ENCODE measurements around the gene ALDH3B2.
"Not testable (repeated sequence)": the region's sequence is repeated elsewhere in the genome, so short reads cannot be mapped to it uniquely, and the experiment has no call there.

The ALDH3B2 gene

DNA sequence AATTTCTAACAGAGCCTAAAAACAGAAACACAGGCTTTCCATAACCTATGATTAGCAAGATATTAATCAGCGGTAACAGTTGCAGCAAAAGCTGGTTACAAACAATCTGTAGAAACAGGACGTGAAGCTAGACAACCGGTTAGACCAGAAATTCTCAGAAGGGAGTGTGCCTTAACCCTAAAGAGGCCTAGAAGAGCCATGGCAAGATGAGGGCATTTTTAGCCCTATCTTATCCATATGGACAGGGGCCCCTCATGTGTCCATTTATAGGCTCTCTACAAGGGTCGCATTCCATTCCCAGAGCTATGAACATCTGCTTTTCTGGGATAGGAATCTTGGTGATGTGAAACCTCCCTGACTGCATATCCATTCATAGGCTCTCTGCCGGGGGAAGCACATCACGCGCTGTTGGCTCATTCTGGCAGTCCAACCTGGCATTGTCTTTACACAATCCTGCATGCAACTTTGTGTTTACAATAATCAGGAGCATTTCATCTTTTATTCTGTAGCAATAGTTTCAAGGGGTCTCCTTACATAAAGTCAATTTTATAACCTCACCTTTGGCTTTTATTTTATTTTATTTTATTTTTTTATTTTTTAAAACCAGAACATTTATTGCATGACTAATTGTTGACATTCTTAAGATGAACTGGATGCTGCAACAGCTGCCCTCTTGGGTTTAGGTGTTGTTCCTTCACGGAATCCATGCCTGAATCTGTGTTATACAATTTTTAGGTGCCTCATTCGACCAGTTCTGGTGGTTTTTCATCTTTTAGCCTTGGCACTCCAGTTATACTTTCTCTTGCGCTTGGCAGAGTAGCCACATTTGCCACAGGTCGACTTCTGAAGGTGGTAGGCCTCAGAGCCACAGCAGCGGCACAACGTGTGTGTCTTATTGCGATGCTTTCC, 8.0 kb upstream of the ALDH3B2 start:
- not testable (repeated sequence) for DNase-seq

DNA sequence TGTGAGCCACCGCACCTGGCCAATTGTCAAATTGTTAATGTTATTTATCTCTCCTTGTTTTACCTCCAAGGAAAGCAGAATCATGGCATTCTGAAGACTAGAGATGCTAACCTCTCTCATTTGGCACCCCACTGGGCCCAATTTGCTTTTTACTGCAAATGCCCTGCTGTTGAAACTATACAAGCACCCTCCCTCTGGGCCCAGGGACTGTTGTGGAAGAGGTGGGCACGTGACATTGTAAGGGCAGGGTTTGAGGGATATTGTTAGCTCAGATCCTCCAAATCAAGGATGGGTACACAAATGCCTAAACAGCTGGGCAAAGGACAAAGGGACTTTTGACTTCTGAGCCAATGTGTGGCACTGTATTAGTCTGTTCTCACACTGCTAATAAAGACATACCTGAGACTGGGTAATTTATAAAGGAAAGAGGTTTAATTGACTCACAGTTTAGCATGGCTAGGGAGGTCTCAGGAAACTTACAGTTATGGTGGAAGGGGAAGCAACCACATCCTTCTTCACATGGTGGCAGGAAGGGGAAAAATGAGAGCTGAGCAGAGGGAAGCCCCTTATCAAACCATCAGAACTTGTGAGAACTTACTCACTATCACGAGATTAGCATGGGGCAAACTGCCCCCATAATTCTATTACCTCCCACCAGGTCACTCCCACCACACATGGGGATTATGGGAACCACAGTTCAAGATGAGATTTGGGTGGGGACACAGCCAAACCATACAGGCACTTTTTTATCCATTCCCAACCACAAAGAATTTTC, 6.5 kb upstream of the ALDH3B2 start:
- no peak for DNase-seq

DNA sequence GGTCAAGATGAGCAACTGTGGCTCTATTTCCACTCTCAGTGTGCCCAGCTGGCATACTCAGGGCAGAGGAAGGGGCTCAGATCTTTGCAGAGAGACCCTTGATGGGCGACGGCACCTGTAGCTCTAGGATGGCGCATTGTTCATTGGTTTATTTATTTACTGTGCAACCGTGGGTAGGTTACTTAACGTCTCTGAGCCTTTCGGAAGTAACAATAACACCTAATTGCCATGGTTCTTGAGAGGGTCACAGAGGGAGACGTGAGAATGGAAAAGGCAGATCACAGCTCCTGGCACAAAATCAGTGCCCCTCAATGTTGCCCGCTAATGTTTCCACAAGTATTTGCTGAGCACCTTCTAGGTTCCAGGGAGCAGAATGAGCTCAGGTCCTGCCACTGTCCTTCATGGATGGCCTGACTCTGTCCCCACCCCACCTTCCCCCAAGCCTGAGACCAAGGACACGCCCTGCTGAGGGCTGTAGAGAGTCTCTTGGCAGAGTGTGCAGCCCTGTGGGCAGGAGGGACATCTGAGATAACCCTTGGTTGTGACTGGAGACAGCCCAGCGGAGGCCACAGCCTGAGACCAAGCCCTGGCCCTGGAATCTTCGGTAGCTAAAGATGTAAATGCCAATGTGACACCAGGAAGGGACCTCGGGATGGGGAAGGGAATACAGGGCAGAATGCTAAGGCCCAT, 780 bp upstream of the ALDH3B2 start:
- no peak for DNase-seq

DNA sequence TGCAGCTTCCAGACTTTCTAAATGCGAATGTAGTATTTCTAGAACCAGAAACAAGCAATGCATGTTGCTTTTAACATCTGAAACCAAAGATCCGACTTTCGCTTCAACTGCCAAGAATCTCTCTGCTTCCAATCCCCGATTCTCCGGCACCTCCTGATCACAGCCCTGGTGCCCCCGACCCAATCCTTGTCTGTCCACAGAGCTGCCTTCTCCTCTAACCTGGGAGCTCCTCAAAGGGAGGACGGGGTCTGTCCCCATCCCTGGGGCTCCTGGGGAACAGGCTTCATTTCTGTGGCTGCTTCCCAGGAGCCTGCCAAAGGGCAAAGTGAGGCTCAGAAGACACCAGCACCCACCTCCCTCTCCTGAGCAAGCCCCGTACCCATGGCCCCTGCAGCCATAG, 521 bp downstream of the ALDH3B2 start:
- no peak for DNase-seq

DNA sequence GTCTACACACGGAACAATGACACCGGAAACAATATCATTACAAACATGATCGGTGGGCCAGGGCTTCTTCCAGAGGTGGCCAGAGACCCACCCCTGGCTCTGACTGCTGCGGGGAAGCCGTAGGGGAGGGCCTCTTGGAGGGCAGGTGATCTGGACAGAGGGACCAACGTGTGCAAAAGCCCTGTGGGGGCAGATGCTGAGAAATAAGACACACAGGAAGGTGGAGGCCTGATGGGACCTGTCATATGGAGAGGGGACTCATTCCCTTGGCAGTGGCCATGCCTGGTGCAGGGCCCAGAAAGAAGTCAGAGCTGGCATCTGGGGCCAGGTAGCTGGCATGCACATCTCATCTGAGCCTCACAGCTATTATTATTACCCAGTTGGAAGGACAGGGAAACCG, 1.1 kb downstream of the ALDH3B2 start:
- no peak for DNase-seq

DNA sequence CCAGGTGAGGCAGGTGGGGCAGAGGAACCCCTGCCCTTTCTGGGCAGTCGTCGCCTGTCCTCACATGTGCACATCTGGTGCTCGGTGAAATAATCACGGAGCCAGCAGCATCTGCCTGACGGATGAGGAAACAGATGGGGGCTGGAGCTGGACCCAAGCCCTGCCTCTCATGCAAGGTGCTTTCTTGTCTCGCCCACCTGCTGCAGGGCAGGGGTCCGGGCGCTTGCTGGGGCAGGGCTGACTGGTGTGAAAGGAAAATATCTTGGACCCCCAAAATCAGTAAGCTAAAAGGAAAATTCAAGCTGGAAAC, 3.3 kb downstream of the ALDH3B2 start:
- no peak for DNase-seq

DNA sequence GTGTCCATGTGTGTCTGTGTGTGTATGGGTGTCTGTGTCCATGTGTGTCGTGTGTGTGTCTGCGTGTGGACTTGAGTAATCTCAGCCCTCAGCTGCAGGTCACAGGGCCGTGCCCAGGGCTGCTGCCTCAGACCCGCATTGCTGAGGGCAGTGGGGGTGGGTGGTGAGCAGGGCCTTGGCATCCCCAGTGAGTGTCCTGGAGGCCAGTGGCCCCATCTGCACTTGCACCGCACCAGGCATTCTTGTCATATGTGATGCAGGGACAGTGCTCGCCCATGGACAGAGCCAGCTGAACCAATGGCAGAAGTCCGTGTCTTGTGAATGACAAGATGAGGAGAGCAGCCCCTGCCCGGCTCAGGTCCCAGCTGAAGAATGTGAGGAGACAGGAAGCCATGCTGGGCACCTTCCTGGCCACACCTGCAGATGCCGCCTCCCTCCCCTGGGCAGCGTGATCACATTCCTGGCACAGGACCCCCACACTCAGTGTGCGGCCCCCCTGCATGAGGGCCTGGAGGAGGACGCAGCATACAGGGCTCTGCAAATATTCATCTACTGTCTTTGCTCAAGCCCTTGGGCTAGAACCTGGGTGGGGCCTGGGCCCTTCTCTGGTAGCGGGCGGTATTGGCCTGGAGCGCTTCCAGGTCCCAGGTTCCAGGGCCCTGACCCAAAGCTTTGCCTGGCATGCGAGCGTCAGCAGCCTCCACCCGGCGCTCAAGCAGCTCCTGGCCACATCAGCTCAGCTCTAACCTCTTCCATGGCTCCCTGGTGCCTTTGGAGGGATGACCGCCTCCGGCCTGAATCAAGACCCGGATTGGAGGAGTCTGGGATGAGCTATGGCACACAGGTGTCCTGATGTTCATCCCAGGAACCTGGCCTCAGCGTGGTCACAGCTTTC, 3.9 kb downstream of the ALDH3B2 start:
- peak; percentile 34 for DNase-seq

DNA sequence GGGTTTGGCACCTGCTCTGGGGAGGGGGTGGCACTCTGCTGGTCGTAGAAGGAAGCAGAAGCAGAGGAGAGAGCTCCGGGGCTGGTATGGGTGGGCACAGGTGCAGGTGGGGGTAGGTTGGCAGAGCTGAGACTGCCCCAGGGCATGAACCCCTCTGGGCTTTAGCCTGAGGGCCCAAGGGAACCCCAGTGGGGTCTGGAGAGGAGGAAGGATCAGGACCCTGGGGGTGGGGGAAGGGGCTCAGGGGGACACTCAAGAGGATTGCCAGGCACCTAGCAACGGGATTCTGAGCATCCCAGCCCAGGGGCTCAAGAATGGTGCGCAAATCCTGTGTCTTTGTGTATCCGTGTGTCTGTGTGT, 6.3 kb downstream of the ALDH3B2 start:
- no peak for DNase-seq

DNA sequence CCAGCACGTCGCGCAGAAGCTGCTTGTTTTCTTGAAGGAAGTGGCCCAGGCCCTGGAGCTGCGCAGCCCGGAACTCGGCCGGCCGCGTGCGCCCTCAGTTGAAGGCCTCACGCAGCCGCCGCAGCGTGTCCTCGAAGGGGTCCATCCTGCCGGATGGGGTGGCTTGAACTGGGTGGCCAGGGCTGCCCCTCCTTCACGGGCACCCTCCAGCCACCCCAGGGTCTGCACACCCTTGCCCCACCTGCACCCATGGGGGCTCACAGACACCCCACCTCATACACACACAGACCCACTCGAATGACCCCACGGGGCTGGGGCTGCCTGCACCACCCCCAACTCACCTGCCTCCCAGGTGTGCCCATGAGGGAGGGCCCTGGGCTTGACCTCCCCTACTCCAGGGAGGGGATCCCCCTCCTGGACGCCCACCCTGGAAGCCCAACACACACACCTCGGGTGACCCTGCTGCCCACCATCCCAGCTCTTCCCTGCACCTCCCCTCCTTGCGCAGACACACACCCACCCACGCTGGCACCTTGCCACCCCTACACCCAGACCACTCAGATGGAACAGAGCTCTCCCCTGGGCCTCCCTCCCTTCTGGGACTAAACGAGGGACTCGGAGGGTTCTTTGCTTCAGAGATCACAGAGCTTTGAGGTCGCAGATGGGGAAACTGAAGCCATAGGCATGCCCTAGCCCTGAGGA, 6.8 kb downstream of the ALDH3B2 start:
- DNase-seq: no peak

DNA sequence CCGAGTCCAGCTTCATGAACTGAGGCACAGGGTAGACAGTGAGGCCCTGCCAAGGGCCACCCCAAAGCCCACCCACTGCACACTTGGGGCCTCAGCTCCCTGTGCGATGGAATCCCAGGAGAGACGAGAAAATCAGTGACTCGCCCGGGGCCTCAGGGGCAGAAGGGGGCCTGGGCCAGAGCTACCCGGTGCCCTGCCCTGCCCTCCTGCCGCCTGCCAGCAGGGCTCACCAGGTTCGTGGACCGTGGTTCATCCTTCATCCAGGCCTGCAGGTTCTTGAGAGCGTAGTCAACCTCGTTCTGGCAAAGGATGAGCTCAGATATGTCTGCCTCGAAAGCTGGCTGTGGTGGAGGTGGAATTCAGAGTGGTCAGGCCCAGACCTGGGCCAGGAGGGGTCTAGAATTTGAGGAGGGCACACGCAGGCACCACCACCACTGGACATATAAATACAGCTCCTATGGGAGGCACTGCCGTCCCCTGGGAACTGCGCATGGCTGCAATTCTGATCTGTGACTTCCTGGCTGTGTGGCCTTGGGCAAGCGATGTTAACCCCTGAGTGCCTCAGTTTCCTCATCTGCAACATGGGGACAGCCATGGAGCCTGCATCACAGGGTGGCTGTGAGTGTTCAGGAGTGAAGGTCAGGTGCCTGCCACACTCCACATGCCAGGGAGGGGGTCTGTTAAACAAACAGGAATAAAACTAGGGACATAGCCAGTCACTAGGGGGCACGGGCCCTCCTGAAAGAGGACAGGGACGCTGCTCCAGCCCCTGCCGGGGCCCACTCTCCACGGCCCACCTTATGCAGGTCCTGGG, 7.5 kb downstream of the ALDH3B2 start:
- DNase-seq: no peak

DNA sequence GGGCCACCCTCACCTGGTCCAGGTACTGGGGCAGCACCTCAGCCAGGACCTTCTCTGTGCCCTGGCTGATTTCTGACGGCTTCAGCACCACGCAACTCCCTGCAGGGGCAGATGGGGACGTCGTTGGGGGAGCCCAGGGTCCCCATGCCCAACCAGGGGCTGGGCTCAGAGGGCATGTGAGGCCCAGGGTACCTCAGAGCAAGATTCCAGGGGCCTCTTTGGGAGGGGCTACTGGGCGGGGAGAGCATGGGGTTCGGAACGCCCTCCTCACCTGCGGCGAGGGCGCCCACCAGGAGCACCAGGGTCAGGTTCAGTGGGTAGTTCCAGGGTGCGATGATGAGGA, 8.1 kb downstream of the ALDH3B2 start:
- no peak for DNase-seq

DNA sequence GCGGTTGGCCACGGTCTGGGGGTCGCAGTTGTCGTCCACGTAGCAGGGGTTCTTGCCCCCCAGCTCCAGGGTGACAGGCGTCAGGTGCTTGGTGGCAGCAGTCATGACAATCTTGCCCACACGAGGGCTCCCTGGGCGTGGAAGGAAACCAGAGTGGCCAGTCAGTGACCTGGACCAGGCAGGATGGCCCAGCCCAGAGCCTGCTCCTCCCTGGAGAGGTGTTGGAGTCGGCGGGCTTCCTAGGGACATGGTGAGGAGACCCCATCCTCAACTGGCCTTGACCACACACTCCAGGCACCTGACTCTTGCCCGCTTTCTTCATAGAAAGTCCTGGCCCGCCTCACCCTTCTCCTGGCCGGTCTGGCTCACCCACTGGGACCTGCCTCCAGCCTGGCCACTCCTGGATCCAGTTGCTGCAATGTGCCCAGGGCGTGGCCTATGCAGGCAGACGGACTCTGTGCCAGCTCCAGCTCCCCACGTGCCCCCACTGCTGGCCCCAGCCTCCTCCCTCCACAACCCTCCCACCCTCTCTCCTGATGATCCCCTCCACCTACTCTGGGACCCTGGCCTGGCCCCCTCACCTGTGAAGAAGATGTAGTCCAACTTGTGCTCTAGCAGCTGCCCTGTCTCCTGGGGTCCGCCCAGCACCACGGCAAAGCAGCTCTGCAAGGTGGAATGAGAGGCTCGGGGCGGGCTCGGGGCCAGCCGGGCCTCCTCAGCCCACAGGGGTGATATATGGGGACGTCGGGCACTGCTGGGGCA, 8.7 kb downstream of the ALDH3B2 start:
- DNase-seq: peak; percentile 50

DNA sequence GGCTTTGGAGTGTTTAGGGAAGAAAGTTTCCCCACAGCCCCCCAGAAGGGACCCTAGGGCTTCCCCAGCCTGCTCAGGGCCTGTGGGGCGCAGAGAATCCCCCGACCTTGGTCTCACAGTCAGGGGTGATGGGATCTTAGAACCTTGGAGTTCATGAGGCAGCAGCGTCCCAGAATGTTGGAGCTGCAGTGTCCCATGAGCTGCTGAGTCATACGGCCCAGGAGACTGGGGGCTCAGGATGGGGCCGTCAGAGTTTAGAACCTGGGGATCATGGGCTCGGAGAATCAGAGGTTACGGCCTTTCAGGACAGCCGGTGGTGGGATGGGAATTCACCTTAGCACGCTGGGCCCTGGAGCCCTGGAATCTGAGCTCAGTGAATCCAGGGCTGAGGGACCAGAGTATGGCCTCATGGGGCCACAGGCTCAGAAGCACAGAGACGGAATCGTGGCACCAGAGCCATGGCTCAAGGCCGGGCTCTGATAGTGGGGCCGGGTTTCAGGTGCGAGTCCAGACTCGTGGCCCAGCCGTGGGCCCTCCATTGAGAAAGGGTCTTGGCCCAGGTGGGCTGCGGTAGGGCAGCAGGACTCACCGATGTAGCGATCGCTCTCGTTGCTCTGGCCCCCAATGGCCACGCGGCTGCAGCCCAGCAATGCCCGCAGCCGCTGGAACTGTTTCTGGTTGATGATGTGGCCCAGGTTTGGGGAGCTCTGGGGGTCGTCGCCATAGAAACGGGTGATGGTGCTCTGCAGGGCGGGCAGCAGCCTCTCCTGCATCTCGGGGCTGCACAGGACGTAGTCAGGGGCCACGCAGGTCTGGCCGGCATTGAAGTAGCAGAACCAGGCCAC, 9.5 kb downstream of the ALDH3B2 start:
- no peak for DNase-seq

DNA sequence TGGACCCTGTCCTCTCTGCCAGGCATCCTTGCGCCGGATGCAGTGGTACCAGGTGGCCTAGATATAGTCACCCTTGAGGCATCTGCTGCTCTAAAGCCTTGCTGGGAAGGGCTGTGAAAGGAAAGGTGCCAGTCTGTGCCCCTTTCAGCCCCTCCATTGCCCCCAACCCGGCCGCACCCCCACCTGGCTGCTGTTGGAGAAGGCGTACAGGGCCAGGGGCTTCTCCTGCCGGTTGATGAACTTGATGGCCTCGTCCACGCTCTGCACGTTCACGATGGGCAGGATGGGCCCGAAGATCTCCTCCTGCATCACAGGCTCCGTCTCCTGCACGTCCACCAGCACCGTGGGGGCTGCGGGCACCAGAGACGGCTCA, 10.2 kb downstream of the ALDH3B2 start:
- no peak for DNase-seq

DNA sequence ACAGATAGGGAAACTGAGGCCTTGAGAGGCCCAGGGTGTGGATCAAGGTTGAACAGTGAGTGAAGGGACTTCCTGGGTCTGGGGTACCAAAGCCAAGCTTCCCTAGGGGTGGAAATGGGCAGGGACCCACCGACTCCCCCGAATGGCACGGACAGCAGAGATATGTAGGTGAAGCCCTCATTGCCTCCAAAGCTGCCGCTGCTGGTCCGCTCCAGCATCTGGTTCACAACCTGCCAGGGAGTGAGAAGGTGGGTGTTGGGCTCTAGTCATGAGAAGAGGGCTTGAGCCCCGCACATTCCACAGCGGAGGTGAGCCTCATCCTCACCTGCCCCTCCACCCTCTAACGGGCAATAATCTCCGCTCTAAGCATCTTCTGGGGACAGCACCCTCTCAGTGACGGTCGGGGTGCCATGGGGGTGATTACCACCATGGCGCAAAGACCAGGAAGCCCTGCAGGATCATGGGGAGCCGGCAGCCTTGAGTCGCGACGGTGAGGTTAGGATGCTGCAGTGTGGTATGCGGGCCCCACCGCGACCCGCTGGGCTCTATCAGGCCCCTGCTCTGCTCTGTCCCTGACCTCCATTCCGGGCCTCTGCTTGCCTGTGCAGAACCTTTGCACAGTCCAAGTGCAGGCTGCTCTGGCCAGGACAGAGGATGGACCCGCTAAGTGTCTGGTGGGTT, 10.8 kb downstream of the ALDH3B2 start:
- no peak for DNase-seq

DNA sequence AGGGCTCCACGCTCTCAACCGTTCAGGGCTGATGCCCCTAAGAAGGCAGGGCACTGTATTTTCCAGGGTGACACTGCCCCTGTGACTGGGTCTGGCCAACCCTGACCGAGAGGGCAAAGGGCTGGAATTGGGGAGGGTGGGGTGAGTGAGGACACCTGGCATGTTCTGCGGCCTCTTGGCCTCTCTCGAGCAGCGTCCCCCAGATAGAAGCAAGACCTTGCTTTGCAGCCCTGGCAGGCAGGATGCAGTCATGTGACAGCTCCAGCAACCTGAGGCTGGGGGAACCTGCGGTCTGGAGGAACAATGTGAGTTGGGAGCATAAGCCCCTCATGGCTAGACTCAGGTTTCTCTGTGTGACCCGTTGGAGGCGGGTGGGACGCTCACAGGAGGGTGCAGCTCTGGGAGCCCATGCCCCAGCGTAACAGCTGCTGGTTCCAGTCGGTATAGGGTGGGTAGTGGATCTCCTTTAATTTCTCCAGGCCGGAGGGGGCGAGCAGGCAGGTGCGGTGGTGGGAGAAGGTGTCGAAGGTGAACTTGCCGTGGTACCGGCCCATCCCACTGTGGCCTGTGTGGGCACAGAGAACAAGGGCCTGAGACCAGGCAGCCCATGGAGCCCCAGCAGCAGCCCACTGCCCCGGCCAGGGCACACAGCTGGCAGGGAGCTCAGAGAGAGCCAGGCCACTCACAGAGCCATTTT, 11.4 kb downstream of the ALDH3B2 start:
- DNase-seq: no peak

DNA sequence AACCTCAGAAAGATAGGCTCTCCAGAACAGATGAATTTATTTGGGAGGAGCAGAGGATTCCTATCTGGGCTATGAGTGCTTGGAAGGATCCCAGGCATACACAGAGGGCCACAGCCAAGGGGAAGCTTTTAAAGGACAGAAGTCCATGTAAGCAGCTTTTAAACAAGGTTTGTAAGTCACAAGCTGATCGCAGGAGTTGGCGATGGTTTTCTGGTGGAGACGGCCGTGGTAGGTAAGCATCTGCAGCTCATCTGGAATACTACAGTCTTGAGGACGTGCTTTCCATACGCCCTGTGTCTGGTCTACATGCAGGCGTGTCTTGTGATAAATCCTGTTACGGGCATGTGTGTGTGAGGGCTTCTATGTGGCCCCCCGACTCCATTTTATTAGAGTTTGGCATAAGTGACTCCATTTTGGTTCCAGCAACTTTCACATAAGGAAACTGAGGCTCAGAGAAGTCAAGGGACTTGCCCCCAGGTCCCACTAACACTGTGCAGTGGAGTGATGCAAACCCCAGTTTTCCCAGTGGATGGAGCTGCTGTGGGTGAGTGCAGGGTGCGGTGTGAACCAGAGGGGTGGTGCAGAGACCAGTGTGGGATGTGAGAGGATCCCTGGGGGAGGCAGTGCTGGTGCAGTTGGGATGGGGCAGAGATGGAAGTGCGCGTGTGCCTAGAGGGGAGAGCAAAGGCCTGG, 12.1 kb downstream of the ALDH3B2 start:
- DNase-seq: no peak

DNA sequence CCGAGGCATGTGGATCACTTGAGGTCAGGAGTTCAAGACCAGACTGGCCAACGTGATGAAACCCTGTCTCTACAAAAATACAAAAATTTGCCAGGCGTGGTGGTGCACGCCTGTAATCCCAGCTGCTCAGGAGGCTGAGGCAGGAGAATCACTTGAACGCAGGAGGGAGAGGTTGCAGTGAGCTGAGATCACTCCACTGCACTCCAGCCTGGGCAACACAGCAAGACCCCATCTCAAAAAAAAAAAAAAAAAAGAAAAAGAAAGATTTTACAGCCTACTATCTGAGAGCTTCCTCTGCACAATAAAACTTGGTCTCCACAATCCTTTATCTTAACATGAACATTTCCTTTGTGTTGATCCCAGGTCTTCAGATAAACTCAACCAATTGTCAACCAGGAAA, 13.7 kb downstream of the ALDH3B2 start:
- not testable (repeated sequence) for DNase-seq
